Hepatocyte (in vitro differentiated cells): ENCODE measurements around the gene AKAP13.

Source experiments
- EZH2 ChIP-seq: fragments of 200-600 bp; sonication (generic); IDR thresholded peaks from 2 replicates; pipeline ENCODE4 v1.6.1; 2016; ENCODE audit warnings: antibody characterized with exemption, mild to moderate bottlenecking, borderline replicate concordance
- EZH2phosphoT487 ChIP-seq: fragments of 200-600 bp; sonication (generic); IDR thresholded peaks from one replicate; pipeline ENCODE4 v1.6.1; 2018; ENCODE audit warnings: antibody characterized with exemption, mild to moderate bottlenecking, low read depth, moderate library complexity; ENCODE audit not compliant: unreplicated experiment, severe bottlenecking
- TF ChIP-seq, protein P1 (sequence below): fragments of 200-600 bp; sonication (generic); IDR thresholded peaks from 2 replicates; pipeline ENCODE4 v1.5.1; 2016; ENCODE audit warnings: antibody characterized with exemption, mild to moderate bottlenecking; ENCODE audit not compliant: poor library complexity

DNA sequence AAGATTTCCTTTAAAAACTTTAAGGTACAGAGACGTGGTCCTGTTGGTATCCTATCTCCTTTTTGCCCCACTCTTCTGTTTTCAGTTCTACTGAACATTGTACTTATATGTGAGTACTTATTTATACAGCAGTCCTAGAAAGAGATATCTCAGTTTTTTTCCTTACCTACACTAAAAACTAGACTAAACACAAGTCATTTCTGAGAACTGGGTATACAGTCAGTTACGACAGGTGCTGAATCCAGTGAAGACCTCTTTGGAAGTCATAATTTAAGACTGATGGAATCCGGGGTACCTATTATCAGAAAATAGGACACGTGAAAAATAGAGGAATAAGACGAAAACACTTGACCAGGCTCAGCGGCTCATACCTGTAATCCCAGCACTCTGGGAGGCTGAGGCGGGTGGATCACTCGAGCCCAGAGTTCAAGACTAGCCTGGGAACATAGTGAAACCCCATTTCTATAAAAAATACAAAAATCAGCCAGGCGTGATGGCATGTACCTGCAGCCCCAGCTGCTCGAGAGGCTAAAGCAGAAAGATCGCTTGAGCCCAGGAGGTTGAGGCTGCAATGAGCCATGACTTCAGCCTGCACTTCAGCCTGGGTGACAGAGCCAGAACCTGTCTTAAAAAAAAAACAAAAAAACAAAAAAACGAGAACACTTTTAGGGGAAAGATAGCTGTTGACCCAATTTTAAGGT is 338.0 kb downstream of the AKAP13 start:
- TF ChIP-seq, protein P1, sequence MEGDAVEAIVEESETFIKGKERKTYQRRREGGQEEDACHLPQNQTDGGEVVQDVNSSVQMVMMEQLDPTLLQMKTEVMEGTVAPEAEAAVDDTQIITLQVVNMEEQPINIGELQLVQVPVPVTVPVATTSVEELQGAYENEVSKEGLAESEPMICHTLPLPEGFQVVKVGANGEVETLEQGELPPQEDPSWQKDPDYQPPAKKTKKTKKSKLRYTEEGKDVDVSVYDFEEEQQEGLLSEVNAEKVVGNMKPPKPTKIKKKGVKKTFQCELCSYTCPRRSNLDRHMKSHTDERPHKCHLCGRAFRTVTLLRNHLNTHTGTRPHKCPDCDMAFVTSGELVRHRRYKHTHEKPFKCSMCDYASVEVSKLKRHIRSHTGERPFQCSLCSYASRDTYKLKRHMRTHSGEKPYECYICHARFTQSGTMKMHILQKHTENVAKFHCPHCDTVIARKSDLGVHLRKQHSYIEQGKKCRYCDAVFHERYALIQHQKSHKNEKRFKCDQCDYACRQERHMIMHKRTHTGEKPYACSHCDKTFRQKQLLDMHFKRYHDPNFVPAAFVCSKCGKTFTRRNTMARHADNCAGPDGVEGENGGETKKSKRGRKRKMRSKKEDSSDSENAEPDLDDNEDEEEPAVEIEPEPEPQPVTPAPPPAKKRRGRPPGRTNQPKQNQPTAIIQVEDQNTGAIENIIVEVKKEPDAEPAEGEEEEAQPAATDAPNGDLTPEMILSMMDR, result no peak
- TF ChIP-seq EZH2phosphoT487, result no peak
- no peak for TF ChIP-seq EZH2
